HG03064 (cell line): Measurements from ENCODE around the gene ZFP82.

Experiments used
- ATAC-seq: cut with Tn5 transposase; IDR thresholded peaks from one replicate; pipeline ENCODE4 v1.9.1; 2021; ENCODE audit warnings: low read depth; ENCODE audit not compliant: unreplicated experiment

Gene ZFP82

GRCh38 chr19:36373638-36374156 is 44.7 kb downstream of the ZFP82 start:
- ATAC-seq: no peak

- no peak for ATAC-seq
These were observed 46.6 kb downstream of the ZFP82 start for GRCh38 chr19:36371886-36372285.

- ATAC-seq: no peak
These were observed 54.6 kb downstream of the ZFP82 start for GRCh38 chr19:36363845-36364244.
